DND-41 (cell line): ENCODE results near the gene KCNIP1.

Experiments used
- CTCF ChIP-seq: IDR thresholded peaks from 2 replicates; pipeline ENCODE4 v1.5.1; 2012; ENCODE audit warnings: borderline replicate concordance, low read length, moderate library complexity, mild to moderate bottlenecking; ENCODE audit not compliant: poor library complexity, severe bottlenecking; ENCODE audit errors: extremely low read depth
- EZH2 ChIP-seq: IDR thresholded peaks from 3 replicates; pipeline ENCODE4 v1.6.1; 2012; ENCODE audit warnings: borderline replicate concordance, low read depth, mild to moderate bottlenecking, moderate library complexity, low read length, inconsistent platforms; ENCODE audit not compliant: severe bottlenecking

- no peak for TF ChIP-seq EZH2
- TF ChIP-seq CTCF: no peak
Measured at GRCh38 chr5:170563824-170564567, 60.2 kb downstream of the KCNIP1 start.
